Femur (tissue), 1 donor: ENCODE data around the gene ZNF682.
"Not testable (repeated sequence)": the region's sequence is repeated elsewhere in the genome, so short reads cannot be mapped to it uniquely, and the experiment has no call there.

Experiments used
- DNase-seq: peaks from one replicate; pipeline ENCODE4 v3.0.0-alpha.2; 2017

The ZNF682 gene

DNA sequence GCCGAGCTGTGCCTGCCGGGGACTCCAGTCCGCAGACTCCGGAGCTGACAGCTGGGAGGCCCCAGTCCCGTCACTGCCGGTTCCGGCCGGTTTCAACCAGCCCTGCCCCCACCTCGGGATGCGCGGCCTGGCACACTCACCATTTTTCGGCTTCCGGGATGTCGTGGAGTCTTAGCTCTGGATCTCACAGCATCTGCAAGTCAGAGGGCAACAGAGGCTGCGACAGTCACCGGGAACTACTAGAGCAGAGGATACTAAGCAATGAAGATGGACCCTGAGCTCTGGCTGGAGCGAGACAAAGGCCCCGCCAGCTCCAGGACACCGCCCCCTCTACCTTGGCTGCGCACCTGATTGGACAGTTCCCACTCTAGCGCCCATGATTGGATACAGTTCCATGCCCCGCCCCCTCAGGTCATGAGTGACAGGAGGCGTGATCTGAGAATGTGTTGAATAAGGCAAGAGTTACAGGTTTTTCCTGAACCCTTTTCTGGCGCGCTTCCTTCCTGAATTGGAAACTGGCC, at the start of gene ZNF682:
ZNF682 (minus strand) TSS at position 303 of the 521 bp plus-strand sequence; CDS start at position 143, 160 bp downstream.
- DNase-seq: peak; percentile 97

DNA sequence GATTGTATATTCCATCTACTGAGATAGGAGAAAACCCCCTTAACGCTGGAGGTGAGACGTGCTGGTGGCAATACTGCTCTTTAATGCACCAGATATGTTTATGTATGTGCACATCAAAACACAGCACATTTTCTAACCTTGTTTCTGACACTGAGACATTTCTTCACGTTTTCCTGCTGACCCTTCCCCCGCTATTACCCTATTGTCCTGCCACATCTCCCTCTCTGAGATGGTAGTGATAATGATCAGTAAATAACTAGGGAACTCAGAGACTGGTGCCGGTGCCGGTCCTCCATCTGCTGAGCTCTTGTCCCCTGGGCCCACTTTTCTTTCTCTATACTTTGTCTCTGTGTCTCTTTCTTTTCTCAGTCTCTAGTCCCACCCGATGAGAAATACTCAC, 43.6 kb upstream of the ZNF682 start:
- DNase-seq: not testable (repeated sequence)

DNA sequence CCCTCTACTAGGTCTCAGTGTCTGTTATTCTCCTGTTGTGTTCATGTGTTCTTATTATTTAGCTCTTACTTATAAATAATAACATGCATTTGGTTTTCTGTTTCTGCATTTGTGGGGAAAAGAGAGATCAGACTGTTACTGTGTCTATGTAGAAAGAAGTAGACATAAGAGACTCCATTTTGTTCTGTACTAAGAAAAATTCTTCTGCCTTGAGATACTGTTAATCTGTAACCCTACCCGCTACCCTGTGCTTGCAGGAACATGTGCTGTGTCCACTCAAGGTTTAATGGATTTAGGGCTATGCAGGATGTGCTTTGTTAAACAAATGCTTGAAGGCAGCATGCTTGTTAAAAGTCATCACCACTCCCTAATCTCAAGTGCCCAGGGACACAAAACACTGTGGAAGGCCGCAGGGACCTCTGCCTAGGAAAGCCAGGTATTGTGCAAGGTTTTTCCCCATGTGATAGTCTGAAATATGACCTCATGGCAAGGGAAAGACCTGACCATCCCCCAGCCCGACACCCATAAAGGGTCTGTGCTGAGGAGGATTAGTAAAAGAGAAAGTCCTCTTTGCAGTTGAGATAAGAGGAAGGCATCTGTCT, 43.0 kb upstream of the ZNF682 start:
- DNase-seq: not testable (repeated sequence)

DNA sequence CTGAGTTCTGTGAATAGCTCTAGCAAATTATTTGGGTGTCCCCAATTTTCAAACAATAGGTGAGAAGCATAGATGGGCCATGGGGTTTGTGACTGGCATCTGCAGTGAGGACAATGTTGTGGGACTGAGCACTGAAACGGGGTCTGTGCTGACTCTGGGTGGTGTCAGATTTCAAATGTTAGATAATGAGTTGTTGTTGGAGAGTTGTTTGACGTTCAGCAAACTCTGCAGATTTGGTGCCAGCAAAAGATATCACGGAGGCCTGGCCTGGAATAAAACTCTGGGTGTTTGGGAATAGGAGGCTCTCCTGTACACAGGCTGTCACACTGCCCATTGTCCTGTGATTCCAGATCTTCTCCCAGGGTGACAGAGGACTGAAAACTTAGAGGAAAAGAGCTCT, 41.4 kb upstream of the ZNF682 start:
- no peak for DNase-seq

DNA sequence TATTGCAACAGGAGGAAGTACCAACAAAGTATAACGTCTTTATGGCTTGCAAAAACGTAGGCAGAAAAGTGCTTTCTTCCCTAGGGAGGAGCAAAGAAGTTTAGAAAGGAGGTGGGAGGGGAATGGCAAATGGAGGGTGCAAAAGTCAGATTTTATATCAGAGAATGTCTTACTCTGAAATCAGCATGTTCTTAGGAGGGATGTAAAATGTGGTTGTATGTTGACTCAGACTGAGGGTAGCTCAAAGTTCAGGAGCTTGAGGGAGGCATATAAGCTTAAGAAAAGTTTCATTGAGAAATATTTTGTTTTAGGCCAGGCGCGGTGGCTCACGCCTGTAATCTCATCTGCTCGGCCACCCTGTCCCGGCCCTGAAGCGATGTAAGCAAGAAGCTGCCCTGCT, 40.2 kb upstream of the ZNF682 start:
- DNase-seq: no peak

DNA sequence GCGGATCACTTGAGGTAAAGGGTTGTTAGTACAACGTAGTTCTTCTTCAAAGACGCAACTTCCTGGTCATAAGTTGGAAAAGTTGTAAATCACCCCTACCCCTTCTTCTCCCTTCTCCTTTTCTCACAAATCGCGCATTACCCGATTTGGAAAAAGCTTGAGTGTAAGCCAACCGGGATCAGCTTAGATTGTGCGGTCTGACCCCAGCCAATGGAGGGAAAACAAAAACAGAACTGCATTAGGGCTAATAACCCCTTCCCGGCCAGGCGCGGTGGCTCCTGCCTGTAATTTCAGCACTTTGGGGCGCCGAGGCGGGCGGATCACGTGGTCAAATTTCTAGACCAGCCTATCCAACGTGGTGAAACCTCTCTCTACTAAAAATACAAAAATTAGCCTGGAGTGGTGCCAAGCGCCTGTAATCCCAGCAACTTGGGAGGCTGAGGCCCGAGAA, 39.3 kb upstream of the ZNF682 start:
- peak; percentile 52 for DNase-seq

DNA sequence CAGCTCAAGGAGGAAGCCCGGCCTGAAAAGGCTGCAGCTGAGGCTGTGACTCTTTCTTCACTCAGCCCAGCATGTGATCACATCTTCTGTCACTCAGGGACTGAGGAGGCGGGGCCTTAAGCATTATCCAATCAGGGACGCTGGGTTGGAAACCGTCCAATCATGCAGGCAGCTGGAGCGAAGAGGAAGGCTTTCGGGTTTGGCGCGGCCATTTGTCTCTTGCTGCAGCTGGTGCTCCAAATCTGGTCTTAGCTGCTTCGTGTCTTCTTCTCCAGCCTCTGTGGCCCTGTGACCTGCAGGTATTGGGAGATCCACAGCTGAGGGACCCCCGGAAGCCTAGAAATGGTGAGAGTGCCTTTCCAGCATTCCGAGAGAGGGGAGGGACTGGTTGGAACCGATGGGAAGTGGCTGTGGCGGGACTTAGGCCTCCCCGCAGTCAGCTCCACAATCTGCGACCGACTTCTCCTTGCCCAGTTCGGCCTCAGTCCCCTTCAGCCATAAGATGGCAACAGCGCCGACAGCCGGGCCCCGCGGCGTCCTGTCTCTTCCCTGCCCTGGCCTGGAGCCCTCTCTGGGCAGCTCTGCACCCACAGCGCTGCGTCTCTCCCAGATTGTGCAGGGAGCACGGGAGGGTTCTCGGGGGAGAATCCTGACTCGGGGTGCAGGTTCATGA, 38.6 kb upstream of the ZNF682 start, which contains the start of gene ZNF90:
ZNF90 (plus strand) TSS at position 210 of the 673 bp plus-strand sequence; CDS start at position 343, 133 bp downstream.
- peak; percentile 98 for DNase-seq

DNA sequence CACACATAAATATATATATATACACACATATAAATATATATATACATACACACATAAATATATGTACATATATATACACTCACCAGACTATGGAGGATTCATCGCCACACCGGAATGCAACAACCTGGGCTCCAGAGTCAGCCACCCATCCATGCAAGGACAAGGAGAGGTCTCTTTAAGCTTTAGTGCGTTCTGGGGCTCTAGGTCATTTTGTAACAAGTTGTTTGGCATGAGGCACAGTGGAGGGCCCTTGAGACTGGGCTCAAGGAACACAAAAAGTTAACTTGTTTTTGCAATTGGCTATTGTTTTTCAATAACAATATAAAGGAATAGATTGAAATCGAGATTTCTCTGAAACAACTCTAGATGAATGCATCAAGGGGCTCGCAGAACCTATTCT, 33.6 kb upstream of the ZNF682 start:
- no peak for DNase-seq

DNA sequence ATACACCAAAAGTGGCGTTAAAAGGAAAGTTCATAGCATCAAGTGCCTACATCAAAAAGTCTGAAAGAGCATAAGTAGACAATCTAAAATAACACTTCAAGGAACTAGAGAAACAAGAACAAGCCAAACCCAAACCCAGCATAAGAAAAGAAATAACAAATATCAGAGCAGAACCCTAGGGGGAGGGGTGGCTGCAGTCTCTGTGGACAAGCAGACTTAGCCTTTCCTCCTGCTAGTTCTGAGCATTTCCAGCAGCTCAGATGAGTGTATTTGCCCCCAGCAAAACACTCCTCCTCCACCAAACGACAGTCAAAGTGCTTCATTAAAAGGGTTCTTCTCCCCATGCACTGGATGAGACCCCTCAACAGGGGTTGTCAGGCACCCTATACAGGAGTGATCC, 31.4 kb upstream of the ZNF682 start:
- DNase-seq: no peak

DNA sequence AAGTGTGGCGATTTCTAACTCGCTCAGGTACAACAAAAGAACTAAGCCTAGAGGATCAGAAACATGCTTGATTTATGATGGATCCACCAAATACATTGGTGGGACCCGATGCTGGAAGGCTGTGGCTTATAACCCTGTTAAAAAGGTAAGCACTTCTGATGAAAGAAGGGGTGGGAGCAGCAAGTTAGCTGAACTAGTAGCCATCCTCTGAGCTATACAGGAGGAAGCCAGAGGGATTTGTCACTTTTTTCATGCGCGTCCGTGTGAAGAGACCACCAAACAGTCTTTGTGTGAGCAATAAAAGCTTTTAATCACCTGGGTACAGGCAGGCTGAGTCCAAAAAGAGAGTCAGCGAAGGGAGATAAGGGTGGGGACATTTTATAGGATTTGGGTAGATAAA, 29.3 kb upstream of the ZNF682 start:
- not testable (repeated sequence) for DNase-seq

DNA sequence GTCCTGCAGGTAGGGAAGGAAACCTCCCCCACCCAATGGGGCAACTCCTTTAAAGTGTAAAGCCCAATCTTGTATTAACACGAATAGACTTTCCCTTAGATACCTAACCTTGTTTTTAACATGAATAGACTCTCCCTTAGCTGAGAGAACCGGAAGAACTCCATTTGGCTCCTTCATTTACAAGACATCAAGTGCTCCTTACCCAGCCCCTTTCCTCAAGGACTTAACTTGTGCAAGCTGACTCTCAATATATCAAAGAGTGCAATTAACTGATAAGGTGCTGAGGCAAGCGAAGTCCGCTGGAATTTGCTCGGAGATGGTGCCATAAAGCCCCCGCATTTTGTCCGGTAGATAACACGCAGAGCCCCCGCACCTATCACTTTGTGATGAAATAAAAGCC, 28.6 kb upstream of the ZNF682 start:
- DNase-seq: no peak

DNA sequence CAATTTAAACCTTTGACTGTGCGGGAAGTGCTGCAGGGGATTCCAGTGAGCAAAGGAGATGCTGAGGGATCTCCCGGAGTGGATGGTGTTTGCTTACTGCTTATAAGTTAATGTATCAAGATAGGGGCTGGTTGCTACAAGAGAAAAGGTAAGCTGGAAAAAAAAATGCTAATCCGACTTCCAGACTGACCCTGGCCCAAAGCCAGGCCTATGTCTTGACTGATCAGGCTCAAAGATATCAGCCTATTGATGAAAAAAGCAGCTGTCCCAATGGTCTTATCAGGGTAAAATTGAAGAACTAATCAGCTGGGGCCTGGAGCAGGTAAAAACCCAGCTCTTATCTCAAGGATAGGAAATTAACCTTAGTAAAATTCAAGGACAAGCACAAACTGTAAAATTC, 27.6 kb upstream of the ZNF682 start:
- no peak for DNase-seq

DNA sequence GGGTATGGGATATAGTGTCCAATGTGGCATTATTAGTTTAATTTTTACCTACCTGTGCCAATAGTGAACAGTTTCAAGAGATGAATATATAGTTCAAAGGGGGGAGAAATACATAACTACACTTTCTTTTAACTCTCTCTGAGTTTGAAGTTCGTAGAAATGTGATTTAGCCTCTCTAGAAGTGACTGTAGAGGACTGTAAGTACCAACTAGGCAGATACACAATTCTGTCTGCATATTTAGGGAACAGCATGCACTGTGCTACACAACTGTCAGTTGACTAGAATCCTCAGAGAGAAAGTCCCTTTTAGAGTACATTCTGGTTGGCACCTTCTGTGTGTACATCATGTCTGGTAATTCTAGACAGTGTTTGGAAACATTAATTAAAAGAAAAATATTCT, 21.0 kb upstream of the ZNF682 start:
- no peak for DNase-seq

DNA sequence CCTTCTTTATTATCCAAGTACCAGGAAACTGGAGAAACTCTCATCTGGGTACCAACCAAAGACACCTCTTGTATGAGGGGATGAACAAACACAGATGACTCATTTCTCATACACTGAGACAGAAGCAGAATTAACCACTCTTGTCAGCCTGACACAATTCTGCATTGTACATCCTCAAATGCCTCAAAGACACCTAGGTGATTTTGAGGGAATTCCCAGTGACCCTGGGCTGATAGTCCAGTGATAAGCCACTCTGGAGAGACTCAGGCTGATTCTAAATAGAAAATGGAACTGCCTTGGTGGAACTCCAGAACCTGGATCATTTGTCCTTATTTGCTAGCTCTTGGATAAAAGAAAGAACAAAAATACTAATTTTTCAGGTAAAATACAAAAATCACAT, 19.4 kb upstream of the ZNF682 start:
- not testable (repeated sequence) for DNase-seq

DNA sequence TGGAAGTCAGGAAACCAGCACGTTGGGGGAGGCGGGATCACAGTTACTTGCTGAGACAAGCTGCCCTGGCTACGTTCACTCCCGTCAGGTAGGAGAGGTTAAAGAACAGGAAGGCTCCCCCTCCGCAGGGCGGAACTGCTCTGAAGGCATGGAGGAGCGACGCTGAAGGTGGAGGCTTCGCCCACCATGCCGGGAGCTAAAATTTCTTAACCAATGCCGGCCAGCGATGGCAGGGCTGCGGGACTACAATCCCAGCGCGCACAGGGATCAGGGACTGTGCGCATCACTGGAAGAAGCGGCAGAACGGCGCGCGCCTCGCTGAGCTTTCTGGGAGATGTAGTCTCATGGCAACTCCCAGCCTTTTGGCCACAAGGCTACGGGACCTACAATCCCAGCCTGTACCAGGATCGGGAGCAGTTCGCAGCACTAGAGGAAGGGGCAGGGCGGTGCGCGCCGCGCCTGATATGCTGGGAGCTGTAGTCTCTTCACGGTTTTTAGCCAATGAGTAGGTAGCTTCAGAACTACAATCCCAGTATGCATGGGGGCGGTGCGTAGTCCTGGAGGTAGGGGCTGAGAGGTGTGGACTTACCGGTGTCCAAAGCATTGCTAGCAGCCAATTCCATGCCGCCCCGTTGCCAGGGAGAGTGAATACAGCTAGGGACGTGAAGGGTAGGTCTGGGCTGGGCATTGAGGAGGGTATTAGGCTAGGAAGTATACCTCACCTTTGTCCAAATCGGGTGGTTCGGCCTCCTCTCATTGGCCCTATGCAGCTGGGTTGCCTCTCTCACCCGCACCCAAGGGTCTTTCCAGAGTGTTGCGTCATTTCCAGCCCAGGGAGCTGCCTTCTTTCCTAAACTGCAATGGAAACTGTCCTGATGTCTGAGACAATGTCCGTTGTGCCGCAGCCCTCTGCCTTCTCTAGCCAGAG, 12.8 kb upstream of the ZNF682 start:
- peak; percentile 97 for DNase-seq

DNA sequence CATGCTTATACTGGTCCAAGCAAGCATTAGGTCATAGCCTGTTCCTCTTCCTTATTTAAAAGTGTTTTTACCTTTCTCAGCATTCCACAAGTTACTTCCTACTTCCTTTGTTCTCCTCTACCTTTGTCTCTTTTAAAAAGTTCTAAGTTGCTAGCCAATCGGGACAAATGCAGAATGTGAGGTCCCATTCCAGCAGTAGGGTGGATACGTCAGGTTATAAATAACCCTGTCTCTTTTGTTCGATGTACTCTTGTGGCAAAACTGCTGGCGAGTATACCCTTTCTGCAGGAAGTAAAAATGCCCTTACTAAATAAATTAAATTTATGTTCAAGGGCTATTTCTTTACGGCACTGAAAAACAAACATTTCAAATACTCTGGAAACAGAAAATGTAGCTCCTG, 6.4 kb upstream of the ZNF682 start:
- not testable (repeated sequence) for DNase-seq

DNA sequence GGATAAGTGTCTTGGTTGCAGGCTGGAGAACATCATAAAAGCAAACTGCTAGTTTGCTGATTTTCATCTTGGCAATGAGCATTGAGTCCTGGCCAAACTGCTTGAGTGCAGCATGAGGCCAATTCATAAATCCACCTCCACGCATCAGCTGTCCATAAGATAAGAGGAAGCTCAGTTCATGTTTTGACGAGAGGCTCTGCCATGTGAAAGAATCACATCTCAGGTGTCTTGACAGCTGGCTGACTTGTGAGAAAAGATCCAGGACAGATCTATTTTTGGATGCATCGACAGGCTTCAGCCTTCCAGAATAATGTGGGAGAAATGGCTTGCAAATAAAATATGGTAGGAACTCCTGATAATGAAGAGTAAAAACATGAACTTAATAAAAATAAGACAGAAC, 5.4 kb upstream of the ZNF682 start:
- no peak for DNase-seq

DNA sequence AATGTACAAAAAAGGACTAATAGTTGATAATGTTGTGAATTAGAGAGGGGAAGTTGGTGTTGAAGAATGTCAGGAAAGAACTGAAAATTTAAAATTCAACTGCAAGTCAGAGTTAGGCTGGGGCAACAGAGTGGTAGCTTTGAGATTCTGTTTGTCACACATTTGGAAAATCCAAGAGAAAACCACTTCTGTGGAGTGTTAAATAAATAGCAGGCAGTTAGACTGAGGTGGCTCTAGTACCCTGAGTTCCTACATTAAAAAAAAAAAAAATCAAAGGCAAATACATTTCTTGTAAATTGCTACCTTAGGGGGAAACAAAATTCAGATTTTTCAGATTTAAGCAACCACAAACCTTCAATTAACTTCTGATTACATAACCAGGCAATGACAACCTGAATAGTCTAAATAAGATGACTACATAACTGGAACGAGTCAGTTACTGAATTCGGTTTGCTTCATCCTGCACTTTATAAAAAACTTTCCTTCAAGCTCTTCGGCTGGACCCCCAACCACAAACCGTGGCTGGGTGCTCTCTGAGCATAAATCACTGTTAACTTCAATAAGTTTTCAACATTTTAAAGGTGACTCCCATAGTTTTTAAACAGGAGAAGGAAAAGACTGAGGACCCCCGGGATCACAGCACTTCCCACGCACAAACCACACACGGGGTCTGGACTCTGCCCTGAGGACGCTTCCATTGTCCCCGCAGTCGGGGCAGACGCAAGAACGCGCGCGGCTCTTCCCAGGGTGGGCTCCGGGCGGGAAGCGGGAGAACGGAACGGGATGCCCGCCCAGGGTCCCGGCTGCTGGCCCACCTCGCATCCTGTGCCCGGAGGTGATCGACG, 725 bp downstream of the ZNF682 start:
- DNase-seq: no peak

DNA sequence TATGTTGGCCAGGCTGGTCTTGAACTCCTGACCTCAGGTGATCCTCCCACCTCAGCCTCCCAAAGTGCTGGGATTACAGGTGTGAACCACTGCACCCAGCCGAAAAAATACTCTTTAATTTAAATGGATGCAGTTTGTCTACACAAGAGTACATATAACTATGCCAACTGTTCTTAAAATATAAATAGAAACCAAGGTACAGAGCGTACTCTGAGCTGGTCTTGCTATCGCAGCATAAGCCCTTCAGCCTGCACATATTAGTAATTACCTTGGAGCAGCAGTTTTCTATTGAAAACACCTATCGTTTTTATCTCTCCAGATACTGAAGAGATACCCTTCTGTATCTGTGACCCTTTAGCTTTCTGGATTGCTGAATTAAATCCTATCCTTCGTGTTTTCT, 3.4 kb downstream of the ZNF682 start:
- no peak for DNase-seq

DNA sequence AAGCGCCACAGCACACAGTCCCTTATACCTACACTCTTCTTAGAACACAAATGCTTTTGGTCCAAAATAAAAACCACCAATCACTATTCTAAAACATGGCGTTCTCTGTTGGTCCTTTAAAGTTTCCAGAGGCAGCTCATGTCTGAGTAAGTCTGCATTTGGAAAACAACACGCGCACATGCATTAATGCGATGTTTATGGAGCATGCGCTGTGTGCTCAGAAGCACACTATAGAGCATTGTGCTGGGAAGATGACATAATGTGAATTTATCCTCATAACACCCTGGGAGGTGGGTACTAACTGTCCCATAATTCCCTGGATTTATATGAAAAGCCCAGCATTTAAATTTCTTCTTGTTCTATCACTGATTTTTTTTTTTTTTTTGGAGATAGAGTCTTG, 10.7 kb downstream of the ZNF682 start:
- no peak for DNase-seq

DNA sequence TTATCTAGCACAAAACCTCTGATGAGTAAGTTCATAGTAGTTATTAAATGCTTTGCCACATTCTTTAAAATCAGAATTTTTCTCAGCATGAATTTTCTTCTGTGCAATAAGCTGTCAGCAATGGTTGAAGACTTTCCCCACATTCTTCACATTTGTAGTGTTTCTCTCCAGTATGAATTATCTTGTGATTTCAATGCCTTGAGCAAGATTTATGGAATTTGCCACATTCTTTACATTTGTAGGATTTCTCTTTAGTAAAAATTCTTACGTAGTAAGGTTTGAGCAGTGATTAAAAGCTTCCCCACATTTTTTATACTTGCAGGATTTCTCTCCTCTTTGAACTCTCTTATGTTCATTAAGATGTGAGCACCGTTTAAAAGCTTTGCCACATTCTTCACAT, 33.6 kb downstream of the ZNF682 start:
- no peak for DNase-seq

DNA sequence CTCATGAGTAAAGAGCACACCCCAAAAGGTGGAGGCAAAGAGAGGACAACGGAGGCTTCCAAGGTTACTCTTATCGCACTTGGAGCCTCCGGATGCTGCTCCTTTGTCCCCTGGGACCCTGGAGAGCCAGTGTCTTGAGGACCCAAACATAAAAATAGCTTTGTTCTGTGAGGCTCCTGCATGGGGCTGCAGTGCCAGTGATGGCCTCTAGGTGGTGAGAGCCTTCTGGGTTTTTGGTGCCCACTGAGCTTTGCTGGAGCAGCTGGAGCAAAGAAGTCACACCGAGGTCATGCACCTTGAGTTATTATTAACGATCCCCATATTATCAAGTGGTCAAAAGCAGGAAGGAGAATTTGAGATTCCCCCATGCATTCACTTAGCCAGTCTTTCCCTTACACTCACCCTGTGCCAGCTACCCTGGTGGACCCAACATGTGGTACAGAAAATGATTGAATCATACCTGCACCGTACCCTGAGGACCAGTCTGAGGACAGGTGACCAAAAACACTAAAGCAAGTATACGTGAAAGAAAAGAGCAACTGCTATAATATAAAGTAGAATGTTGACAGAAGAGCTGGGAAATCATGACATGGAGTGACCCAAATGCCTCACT, 41.5 kb downstream of the ZNF682 start:
- DNase-seq: no peak
